RKO (cell line): ENCODE results near the gene ALK.
A peak's percentile ranks its signal among the peaks of the same experiment; 100 is the strongest.

Experiments
- DNase-seq: peaks from one replicate; pipeline ENCODE4 v3.0.0-alpha.2; 2016; ENCODE audit warnings: low spot score

Gene ALK

GRCh38 chr2:29921560-29921915, at the start of gene ALK:
ALK (minus strand) TSS chr2:29921586; CDS start chr2:29920659, 927 bp downstream.
- no peak for DNase-seq

- no peak for DNase-seq
These were observed 44.9 kb upstream of the ALK start for GRCh38 chr2:29966266-29966665.

GRCh38 chr2:29963972-29964570, 42.7 kb upstream of the ALK start:
- DNase-seq: no peak

DNA sequence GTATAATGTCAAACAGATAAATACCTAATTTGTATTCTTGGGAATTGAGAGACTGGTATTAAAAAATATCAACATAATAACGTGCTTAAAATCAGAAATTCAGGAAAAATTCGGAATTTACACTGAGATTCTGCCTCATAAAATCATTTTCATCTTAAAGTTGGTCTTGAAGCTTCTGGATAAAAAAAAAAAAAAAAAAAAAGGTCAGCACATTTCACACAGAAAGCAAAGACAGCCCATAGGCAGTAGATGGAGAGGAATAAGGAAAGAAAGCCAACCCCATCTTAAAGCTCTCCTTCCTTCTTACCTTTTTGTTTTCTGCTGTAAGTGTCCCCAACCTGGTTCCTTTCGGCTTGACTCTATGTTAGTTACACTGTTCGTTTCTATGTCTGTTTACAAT, 41.5 kb upstream of the ALK start:
- no peak for DNase-seq

GRCh38 chr2:29954316-29954715, 32.9 kb upstream of the ALK start:
- DNase-seq: no peak

- DNase-seq: no peak
These were observed 31.6 kb upstream of the ALK start for GRCh38 chr2:29952973-29953372.

DNA sequence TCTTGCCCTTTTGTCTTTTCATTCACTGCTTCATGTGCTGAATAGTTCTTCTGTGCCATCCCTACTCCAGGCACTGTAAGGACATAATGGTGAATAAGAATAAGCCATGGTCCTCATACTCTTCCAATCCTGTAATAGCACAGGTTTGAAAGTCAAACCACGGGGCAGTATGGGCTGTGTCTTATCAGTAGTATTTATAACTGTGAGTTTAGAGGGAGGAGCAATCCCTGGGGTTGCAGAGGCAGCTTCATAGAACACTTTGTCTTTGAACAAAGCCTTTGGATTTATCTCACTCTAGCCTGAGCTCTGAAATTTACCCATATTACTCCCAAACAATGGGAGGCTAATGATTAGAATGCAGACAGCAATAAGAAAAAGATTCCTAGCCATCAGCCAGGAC, 30.2 kb upstream of the ALK start:
- no peak for DNase-seq

DNA sequence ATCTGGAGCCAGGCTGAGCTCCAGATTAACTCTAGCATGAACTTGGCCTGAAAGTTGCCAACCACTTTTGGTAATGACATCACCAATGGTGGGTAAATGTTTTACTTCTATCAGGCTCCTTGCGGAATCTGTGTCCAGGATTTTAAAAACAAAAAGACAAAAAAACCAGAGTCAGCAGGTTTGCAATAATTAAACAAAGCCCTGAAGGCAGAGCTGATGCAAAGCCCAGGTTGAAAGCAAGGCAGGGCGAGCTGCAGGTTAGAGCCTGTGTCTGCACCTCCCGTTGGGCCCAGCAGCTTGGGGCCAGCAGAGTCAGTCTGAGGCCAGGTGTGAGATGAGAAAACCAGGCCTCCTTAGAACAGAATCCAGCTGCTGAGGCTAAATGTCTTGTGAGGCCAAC, 29.1 kb upstream of the ALK start:
- DNase-seq: no peak

DNA sequence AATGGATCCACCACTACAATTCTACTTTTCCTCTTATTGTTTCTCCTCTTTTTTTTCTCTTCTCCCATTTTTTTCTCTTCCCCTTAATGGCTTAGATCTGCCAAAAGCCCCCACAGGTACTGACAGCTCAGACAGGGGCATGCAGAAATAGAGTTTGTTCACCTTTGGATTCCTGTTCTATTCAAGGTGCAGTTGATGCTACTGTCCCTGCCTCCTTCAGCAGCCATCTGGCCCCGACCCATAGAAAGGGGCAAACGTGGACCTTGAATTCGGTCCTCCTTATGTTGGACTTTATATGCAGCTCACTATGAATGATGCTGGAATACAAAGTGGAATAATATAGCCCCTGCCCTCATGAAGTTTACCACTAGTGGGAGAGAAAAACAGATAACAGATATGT, 27.7 kb upstream of the ALK start:
- DNase-seq: no peak

DNA sequence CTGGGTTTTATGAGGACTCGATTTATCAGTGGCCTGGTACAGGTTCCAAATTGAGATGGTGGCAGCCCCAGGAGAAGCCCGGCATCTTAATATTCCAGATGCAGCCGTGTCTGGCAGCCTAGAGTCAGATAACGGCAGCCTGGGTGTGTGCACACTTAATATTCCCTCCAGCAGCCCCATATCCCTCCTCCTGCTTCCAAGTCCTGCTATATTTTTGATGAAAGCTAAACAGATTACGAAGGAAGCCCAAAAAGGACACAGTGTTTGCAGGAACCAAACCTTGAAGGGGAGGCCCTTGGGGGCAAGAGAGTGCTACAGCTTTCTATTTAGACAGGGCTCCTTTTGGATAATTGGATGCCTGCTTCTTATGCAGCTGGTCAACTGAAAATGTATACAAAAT, 25.1 kb upstream of the ALK start:
- DNase-seq: no peak

DNA sequence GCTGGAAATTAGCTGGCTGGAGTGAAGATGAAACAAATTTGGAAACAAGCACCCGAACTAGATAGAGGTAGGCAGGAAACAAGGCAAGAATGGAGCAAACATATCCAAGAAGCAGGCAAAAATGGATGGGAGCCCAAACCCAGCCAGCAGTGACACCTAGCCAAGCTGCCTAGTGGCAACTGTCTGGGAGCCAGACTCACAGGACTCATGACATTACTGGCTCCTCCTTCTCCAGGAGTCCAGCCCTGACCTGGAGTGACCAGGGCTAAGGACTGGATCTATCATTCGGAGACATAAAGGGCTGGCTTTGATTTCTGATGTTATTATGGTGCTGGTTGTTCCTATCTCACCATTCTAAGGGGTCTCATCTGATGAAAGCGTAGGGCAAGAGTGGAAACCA, 21.3 kb upstream of the ALK start:
- DNase-seq: no peak

DNA sequence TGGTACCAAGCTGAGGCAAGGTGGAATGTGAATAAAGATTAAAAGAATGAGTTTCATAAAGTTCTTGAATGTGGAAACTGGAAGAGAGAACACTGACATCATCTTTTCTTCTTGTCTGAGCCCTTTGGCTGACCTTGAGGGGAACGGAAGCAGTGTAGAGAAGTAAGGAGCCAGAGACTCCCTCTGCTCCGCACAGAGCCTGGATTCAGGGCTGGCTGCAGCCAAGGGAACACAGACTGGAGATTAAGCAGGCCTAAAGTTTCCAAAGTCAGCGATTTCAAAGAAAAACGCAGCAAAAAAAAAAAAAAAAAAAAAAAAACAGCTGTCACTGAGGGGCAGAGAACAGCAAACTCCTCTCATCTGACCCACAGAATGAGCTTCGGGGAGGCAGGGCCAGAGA, 19.3 kb upstream of the ALK start:
- DNase-seq: no peak

DNA sequence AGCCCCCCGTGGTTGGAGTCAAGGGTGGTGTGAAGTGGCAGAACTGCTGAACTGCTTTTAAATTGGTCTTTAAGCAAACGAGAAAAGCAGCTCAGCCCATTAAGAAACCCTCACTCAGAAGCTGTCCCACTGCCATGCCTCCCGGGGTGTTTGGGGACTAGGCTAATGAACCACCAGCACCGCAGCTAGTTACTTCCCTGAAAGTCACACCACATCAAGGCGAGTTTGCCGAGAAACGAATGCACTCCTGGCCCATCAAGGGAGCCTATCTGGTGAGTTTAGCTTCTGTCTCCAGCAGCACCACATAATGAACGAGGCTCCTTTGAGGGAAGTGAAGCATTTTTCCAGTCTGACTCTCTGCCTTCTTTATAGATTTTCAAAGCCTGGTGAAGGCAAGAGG, 14.6 kb upstream of the ALK start:
- DNase-seq: no peak

GRCh38 chr2:29931818-29932217, 10.4 kb upstream of the ALK start:
- no peak for DNase-seq

GRCh38 chr2:29923110-29923721, 1.8 kb upstream of the ALK start:
- peak; percentile 67 for DNase-seq

DNA sequence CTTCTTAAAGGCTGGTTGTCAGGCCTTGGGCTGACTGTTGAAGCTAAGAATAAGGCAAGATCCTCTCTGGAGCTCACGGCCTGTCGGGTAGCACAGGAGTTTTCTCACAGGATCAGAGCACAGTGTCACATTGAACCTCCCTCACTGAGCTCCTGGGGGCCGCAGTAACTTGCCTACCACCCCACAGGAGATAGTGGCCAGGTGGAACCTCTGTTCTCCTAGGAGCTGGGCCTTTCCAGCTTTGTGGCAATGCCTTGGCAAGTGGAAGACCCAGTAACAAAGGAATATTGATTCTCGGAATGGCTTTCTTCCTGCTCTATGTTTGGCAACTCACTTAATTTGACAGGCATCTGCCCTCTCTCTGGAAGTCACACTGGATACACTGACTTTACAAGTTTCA, 1.2 kb upstream of the ALK start:
- no peak for DNase-seq

- no peak for DNase-seq
These were observed 491 bp downstream of the ALK start for GRCh38 chr2:29920631-29921559.

GRCh38 chr2:29920130-29920577, 1.2 kb downstream of the ALK start:
- no peak for DNase-seq

- no peak for DNase-seq
These were observed 2.4 kb downstream of the ALK start for GRCh38 chr2:29918941-29919340.

DNA sequence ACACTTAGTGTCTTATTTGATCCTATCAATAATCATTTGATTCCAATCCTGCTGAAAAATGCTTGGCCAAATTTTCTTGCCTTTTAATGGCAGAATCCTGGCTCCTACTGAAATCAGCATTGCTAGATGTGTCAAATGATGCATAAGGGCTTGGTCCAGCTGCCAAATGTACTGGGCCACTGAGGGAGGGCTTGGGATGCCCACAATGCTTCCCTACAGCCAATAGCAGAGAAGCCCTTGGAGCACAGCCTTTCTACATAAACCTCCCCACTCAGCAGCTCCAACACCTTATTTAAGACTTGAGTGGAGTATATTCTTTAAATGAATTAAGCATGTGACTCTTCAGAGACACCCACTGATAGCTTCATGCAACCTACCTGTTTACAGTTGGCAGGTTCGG, 3.6 kb downstream of the ALK start:
- DNase-seq: no peak

DNA sequence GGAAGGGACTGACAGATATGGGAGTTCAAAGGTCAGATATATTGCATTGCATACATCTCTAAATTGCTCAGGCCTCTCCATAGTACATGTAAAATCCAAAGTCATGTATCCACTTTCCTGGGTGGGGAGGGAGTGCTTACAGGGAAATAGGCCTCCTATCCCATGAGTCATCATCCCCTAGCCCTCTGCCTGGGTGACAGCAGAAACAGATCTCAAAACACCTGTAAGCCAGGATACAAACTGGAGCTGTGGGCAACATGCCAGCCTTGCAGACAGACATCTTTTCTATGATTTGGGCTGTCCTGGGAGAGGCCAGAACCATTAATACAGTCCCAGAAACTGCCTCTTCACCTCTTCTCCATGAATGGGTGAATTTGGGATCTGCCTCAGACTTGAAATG, 4.8 kb downstream of the ALK start:
- DNase-seq: no peak

DNA sequence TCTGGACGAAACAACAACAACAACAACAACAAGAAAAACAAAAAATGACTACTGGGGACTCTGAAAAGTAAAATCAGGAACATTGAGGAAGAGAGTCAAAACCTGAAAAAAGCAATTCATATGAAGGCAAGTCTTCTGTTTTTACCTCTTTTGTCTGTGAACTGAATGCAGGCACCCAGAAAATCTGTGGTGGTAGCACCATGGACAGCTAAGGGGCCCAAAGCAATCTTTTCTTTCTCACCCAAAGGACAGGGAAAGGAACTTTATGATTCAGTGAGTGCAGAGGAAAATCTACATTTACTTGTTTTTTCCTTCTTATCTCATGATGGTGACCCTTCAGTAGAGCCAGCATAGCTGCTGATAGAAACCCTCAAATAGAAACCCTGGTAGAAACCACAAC, 10.4 kb downstream of the ALK start:
- DNase-seq: no peak

- no peak for DNase-seq
These were observed 10.9 kb downstream of the ALK start for GRCh38 chr2:29910465-29910864.
